Measurements from ENCODE around the gene DPH7.
"Not testable (repeated sequence)": the region's sequence is repeated elsewhere in the genome, so short reads cannot be mapped to it uniquely, and the experiment has no call there.

DNA sequence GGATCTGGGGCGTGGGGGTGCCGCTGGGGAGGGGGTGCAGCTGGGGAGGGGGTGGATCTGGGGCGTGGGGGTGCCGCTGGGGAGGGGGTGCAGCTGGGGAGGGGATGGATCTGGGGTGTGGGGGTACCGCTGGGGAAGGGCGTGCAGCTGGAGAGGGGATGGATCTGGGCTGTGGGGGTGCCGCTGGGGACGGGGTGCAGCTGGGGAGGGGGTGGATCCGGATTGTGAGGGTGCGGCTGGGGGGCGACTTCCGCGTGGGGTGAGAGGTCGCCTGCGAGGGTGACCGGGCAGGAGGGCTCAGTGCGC lies 27.8 kb downstream of the DPH7 start:
- TF ChIP-seq, protein P1, sequence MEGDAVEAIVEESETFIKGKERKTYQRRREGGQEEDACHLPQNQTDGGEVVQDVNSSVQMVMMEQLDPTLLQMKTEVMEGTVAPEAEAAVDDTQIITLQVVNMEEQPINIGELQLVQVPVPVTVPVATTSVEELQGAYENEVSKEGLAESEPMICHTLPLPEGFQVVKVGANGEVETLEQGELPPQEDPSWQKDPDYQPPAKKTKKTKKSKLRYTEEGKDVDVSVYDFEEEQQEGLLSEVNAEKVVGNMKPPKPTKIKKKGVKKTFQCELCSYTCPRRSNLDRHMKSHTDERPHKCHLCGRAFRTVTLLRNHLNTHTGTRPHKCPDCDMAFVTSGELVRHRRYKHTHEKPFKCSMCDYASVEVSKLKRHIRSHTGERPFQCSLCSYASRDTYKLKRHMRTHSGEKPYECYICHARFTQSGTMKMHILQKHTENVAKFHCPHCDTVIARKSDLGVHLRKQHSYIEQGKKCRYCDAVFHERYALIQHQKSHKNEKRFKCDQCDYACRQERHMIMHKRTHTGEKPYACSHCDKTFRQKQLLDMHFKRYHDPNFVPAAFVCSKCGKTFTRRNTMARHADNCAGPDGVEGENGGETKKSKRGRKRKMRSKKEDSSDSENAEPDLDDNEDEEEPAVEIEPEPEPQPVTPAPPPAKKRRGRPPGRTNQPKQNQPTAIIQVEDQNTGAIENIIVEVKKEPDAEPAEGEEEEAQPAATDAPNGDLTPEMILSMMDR (conservative IDR thresholded peaks at IDR 0.05 in 1 of 2, IDR thresholded peaks at IDR 0.05 in 1 of 2; ENCODE audit: extremely low read depth in 1 of 2, insufficient read depth in 1 of 2, low read depth in 1 of 2, low read length in 2 of 2): not testable (repeated sequence)
- not testable (repeated sequence) for TF ChIP-seq EZH2 (IDR thresholded peaks at IDR 0.05; ENCODE audit: borderline replicate concordance, low read length)
